HG03196 (cell line): ENCODE measurements around the gene PLAGL2.

Experiments used
- ATAC-seq: cut with Tn5 transposase; IDR thresholded peaks from one replicate; pipeline ENCODE4 v1.9.1; 2021; ENCODE audit not compliant: unreplicated experiment

PLAGL2 gene

DNA sequence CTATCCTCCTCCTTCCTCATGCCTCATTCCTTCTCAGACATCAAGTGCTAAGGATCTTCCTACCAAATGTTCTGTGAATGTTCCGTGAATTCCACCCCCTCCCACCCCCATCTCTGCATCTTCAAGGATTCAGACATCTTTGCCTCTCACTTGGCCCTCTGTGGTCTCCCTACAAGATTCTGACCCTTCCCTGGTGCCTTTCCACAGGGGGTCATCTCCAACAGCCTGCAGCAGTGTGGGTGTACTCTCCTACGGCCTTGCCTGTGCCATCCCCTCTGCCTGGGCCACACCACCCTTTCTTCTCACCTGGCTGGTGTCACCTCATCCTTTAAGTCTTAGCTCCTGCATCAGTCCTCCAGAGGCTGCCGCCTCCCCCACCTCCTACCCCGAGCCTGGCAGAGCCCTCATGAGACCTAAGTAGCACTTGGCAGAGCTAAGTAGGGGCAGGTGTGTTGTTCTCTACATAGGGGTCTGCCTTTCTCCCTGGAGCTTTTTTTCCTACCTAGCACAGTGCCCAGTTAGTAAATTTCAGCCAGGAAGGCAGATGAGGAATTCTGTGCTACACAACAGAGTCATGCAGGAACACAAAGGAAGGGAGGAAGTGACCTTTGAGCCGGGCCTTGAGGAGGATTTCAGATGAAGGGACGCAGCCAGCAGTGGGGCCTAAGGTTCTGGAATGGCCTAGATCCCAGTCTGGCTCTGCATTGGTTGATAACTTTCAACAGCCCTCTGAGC, 55.0 kb downstream of the PLAGL2 start:
- no peak for ATAC-seq

- ATAC-seq = no peak
These were observed 57.2 kb downstream of the PLAGL2 start for GRCh38 chr20:32150291-32150848.

DNA sequence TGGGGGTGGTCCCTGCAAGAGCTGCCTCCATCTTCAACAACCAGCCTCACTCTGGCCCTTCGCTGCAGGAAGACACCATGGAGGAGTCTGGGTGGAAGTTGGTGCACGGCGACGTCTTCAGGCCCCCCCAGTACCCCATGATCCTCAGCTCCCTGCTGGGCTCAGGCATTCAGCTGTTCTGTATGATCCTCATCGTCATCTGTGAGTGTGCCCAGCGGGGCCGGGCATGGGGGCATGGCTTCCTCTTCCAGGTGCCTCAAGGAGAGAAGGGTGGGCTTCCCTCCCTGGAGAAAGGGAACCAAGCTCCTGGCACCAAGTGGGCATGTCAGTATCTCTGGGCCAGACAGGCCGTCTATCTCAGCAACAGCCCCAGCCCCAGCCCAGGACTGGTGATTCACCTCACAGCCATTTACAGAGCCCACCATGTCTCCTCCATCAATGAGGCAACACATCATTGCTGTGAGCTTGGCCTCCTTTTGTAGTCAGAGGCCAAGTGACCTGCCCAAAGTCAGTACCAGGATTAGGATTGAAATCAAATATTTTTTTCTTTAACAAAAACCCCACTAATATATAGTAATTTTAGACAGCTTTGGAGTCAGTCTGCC, 57.9 kb downstream of the PLAGL2 start:
- no peak for ATAC-seq

- no peak for ATAC-seq
These were observed 62.5 kb downstream of the PLAGL2 start for GRCh38 chr20:32144898-32145662.

GRCh38 chr20:32142991-32143390, 64.6 kb downstream of the PLAGL2 start:
- no peak for ATAC-seq
